Heart right ventricle (tissue), 16 donors: ENCODE data around the gene RPL3. TPM values are rescaled to one million over a fixed set of nuclear protein-coding genes. Genes with fewer than 3 reads are reported as not detected.

Experiments used
- ATAC-seq, 8 donors: fragments of 200-7000 bp; cut with Tn5 transposase; one replicate each; pipeline ENCODE4 v1.9.1; 2020; ENCODE audit warnings: mild to moderate bottlenecking in 8 of 8, moderate library complexity in 8 of 8, moderate number of reproducible peaks in 1 of 8
- DNase-seq, 2 donors: peaks; one replicate each; pipeline ENCODE4 v3.0.0-alpha.2; 2020
- H3K27ac ChIP-seq, 10 donors: fragments of 200-600 bp; sonication (generic) in 2 of 10; one replicate each; pipeline versions ENCODE4 v1.5.0 to v1.8.0; 2020 to 2022; ENCODE audit warnings: mild to moderate bottlenecking in 3 of 10
- H3K27me3 ChIP-seq, 7 donors: fragments of 200-600 bp; one replicate each; pipeline ENCODE4 v1.8.0; 2021 to 2022; ENCODE audit warnings: mild to moderate bottlenecking in 2 of 7
- H3K36me3 ChIP-seq, 9 donors: fragments of 200-600 bp; sonication (generic) in 1 of 9; one replicate each; pipeline versions ENCODE4 v1.5.0 to v1.8.0; 2020 to 2022; ENCODE audit warnings: mild to moderate bottlenecking in 2 of 9
- H3K4me1 ChIP-seq, 9 donors: fragments of 200-600 bp; sonication (generic) in 1 of 9; one replicate each; pipeline versions ENCODE4 v1.5.0 to v1.8.0; 2020 to 2022; ENCODE audit warnings: mild to moderate bottlenecking in 4 of 9
- H3K4me3 ChIP-seq, 10 donors: fragments of 200-600 bp; sonication (generic) in 2 of 10; one replicate each; pipeline versions ENCODE4 v1.5.0 to v1.8.0; 2020 to 2022; ENCODE audit warnings: mild to moderate bottlenecking in 7 of 10, moderate library complexity in 2 of 10
- H3K9me3 ChIP-seq, 11 donors: fragments of 200-600 bp in 10 of 11; sonication (generic) in 2 of 11; one replicate each; pipeline versions ENCODE4 v1.5.0 to v1.8.0; 2013 to 2022; ENCODE audit warnings: mild to moderate bottlenecking in 2 of 11, control low read depth in 1 of 11, moderate library complexity in 1 of 11
- CTCF ChIP-seq, 9 donors: fragments of 200-600 bp; sonication (generic) in 2 of 9; IDR thresholded peaks; one replicate each; pipeline versions ENCODE4 v1.5.0 to v1.8.0; 2021 to 2022; ENCODE audit warnings: antibody characterized with exemption in 9 of 9, mild to moderate bottlenecking in 5 of 9, moderate library complexity in 1 of 9
- WGBS, 2 donors: extraction: QIAGEN DNeasy Blood & Tissue Kit; methylation state at CpG; one replicate each; pipeline ENCODE4 v1.1.7; 2013; ENCODE audit warnings: inconsistent platforms in 1 of 2; 5-methylcytosine and 5-hydroxymethylcytosine counted together
- intact Hi-C, 10 donors: fragments of 100-400 bp; cut with DNase I; formaldehyde crosslinking; loops; one replicate each; pipeline versions ENCODE4 v1.11.1 to v1.14.2; 2022
- polyA plus RNA-seq, 2 donors: library from polyadenylated mRNA; stranded (reverse); fragments of 200-250 nt; gene quantifications; one replicate each; pipeline ENCODE4 v1.2.3, GENCODE V29; 2013
- total RNA-seq, 10 donors: library from RNA; stranded (reverse); fragmentation: NEBNext Ultra II Directional in 3 of 10; extraction: Animal tissue kit (Norgen Biotek cat#: 25700) in 3 of 10; gene quantifications; one replicate each; pipeline versions ENCODE4 v1.2.1 to v1.2.4, GENCODE V29; 2021 to 2023
- donor health status: Arrhythmogenic right ventricular cardiomyopathy.
- donor health status: ischemic (EF 13 %, LVEDD 7.1; RV severe dilation, severe dysfunction).
- donor health status: healthy with polysubstance abuse.
- donor health status: DM: no; HTN: yes; CAD: no.
- donor health status: DM: no; HTN: no; CAD: no.
- donor health status: ischemic (EF 25% LVEDD 6.9; RV normal size, moderate dysfunction).
- donor health status: ischemic (EF 25% LVEDD 5.7; RV mildly dilated, moderate dysfunction).
- donor health status: healthy.
- donor health status: DM: yes; HTN: yes; CAD: no.
- donor health status: Ischemic cardiomyopathy.
- donor health status: ischemic (EF 35%, LVEDD 5.7; RV mildly dilated, moderate dysfunction).
- donor health status: nonischemic (EF 11% LVEDD 7.7; RV severe dilation, severe dysfunction).
- donor health status: DM: yes; HTN: yes; CAD: no.
- donor health status: PGD.
- donor health status: ischemic (EF 29% LVEDD 5.4; RV normal size, mild dysfunction).
- donor health status: nonischemic (EF 23%, LVEDD 6.1; RV moderate dilation, normal function).

RPL3 gene
- total and polyA plus RNA-seq, 12 donors = 215 to 1,621 (median 332) TPM

DNA sequence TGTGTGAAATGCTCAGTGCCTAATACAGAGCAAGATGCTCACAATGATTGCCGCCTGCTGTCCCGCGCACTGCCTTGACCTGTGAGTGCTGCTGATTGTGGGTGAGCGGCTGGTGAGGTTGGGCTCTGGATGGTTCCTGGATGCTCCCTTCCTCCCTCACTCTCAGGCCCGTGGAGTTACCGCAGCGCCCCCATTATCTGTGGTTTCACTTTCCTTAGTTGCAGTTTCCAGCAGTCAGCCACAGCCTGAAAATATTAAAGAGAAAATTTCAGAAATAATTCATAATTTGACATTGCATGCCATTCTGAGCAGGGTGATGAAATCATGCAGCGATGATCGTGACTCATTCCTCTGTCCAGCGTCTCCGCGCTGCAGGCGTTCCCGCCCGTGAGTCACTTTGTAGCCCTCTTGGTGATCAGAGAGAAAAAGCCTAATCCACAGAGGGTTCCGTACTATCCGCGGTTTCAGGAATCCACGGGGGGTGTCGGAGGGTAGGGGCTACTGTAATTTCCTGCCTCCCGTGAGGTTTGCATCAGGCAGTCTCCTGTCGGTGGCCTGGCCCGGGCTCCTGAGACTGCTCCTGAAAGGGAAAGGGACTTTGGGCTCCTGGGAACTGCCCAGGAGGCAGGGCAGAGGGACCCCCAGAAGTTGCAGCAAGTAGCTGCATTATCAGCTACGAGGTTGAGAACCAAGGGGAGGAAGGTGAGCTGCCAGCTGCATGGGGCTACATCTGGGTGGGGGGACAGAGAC lies 10.6 kb downstream of the RPL3 start:
- no peaks in the 10 kb centered on the region for H3K9me3 ChIP-seq
- WGBS, 2 donors = 36 to 38% methylated on average over 24 of the region's 24 CpGs

GRCh38 chr22:39306456-39307361 lies 12.7 kb downstream of the RPL3 start:
- DNase-seq = peak in 1 of 2 donors; percentile 47
- H3K27me3 ChIP-seq = no peaks in the 10 kb centered on the region
- WGBS, 2 donors = 61 to 65% methylated on average over 14 of the region's 14 CpGs
- H3K27ac ChIP-seq = peak overlapping the region in 3 of 10 donors; percentile 9 to 36 (median 20)
- peak in 7 of 9 donors; percentile 40 to 62 (median 53) for TF ChIP-seq CTCF (IDR thresholded peaks at IDR 0.05)
- intact Hi-C loops = loop anchor here in 4 of 10 donors (5.0 to 10.0 kb wide), 3 partner anchors 59 to 64 kb away; partner anchors contain the start of gene PDGFB (in 3 of the 4)
- H3K4me3 ChIP-seq = no peak overlapping the region
- peaks cover 6 to 47% (median 31%) of the 10 kb centered on the region in 9 donors for H3K4me1 ChIP-seq
- peaks cover 0 to 6% (median 3%) of the 10 kb centered on the region in 9 donors for H3K36me3 ChIP-seq
- ATAC-seq = peak in 6 of 8 donors; percentile 20 to 52 (median 33)
- no peaks in the 10 kb centered on the region for H3K9me3 ChIP-seq

More for the DNA sequence above, 10.6 kb downstream of the RPL3 start:
- DNase-seq (peak in 1 of 2 donors; percentile 50), ATAC-seq (peak in 6 of 8 donors; percentile 11 to 59 (median 24))
- Histone ChIP-seq H3K4me3 (peak overlapping the region in 7 of 10 donors; percentile 3 to 35 (median 21)), H3K36me3 (peaks cover 6 to 27% (median 21%) of the 10 kb centered on the region in 9 donors), H3K27me3 (no peaks in the 10 kb centered on the region), H3K4me1 (peaks cover 6 to 58% (median 38%) of the 10 kb centered on the region in 9 donors), H3K27ac (peak overlapping the region in 9 of 10 donors; percentile 1 to 72 (median 49))
- intact Hi-C loops = loop anchor here in 4 of 10 donors (2.0 to 10.0 kb wide), 4 partner anchors 61 to 138 kb away; partner anchors contain the start of gene PDGFB (in 3 of the 4)
- peak in 4 of 9 donors; percentile 7 to 25 (median 15) for TF ChIP-seq CTCF (IDR thresholded peaks at IDR 0.05)

DNA sequence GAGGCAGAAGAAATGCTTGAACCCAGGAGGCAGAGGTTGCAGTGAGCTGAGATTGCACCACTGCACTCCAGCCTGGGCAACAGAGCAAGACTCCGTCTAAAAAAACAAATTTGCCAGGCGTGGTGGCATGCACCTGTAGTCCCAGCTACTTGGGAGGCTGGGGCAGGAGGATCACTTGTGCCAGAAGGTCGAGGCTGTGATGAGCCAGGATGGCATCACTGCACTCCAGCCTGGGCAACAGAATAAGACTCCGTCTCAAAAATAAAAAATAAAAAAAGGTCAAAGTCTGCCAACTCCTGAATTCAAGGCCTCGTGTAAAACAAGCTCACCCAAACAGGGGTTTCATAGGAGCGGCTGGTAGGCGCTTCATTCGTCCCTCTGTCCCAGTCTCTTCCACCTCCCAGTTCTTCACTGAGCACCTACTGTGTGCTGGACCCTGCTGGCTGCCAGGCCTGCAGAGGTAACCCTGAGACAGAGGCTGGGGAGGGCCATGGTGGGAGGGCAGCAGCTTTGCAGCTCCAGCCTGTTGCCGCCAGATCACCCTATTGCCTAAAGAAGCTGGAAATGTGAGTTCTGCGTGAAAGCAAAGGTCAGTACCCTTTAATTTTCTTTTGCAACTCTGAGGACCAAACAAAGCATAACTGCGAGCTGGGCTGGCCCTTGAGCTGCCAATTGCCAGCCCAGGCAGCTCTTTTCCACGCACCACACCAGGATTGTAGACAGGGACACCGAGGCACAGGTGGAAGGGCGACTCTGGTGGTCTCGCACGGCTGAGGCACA lies 15.3 kb downstream of the RPL3 start:
- H3K9me3 ChIP-seq = no peaks in the 10 kb centered on the region
- DNase-seq (no peak), ATAC-seq (no peak)
- intact Hi-C loops = loop anchor here in 1 of 10 donors (10.0 kb wide), 1 partner anchor 59 kb away; the partner anchor contains the start of gene PDGFB
- no peak overlapping the region for H3K27ac ChIP-seq
- no peak for TF ChIP-seq CTCF (IDR thresholded peaks at IDR 0.05)
- no peaks in the 10 kb centered on the region for H3K27me3 ChIP-seq
- no peaks in the 10 kb centered on the region for H3K36me3 ChIP-seq
- no peak overlapping the region for H3K4me3 ChIP-seq
- WGBS, 2 donors = 93 to 95% methylated on average over 16 of the region's 16 CpGs
- H3K4me1 ChIP-seq = peaks cover under 1 to 49% (median 33%) of the 10 kb centered on the region in 9 donors
